WTC11 (cell line): Measurements from ENCODE around the gene CHIT1. TPM values are rescaled to one million over a fixed set of nuclear protein-coding genes. Genes with fewer than 3 reads are reported as not detected.
A peak's percentile ranks its signal among the peaks of the same experiment; 100 is the strongest.
"Not testable (repeated sequence)": the region's sequence is repeated elsewhere in the genome, so short reads cannot be mapped to it uniquely, and the experiment has no call there.

Experiments used
- ATAC-seq: fragments of 200-7000 bp; cut with Tn5 transposase; 2 replicates; pipeline ENCODE4 v1.10.0; 2021; ENCODE audit warnings: mild to moderate bottlenecking, moderate library complexity
- CTCF ChIA-PET: fragments of 300-600 bp; sonication (Branson Sonifier 250); formaldehyde crosslinking; loops from one replicate; lab custom pipeline; 2021; ENCODE audit warnings: antibody characterized with exemption; lab: Charles Lee
- POLR2A ChIA-PET: fragments of 350-600 bp; sonication (Branson Sonifier 250); formaldehyde crosslinking; loops from one replicate; lab custom pipeline; 2021; ENCODE audit warnings: antibody characterized with exemption; lab: Charles Lee
- DNase-seq: peaks from one replicate; pipeline ENCODE4 v3.0.0; 2021; ENCODE audit warnings: low spot score
- H3K27ac Mint-ChIP-seq: 2 replicates; pipeline ENCODE4 v1.8.0; 2021; ENCODE audit warnings: mixed read lengths
- H3K27me3 Mint-ChIP-seq: 2 replicates; pipeline ENCODE4 v1.8.0; 2021; ENCODE audit warnings: low read depth, mild to moderate bottlenecking, moderate library complexity, mixed read lengths
- H3K36me3 Mint-ChIP-seq: 2 replicates; pipeline ENCODE4 v1.8.0; 2021; ENCODE audit warnings: mixed read lengths
- H3K4me1 Mint-ChIP-seq: 2 replicates; pipeline ENCODE4 v1.8.0; 2022; ENCODE audit warnings: mixed read lengths
- H3K4me3 Mint-ChIP-seq: 2 replicates; pipeline ENCODE4 v1.8.0; 2021; ENCODE audit warnings: mild to moderate bottlenecking, moderate library complexity, mixed read lengths
- H3K9me3 Mint-ChIP-seq: 2 replicates; pipeline ENCODE4 v1.8.0; 2021; ENCODE audit warnings: mixed read lengths
- ATF1 ChIP-seq: sonication (generic); formaldehyde crosslinking; IDR thresholded peaks from 2 replicates; pipeline ENCODE4 v1.8.1; 2023; ENCODE audit warnings: mild to moderate bottlenecking, moderate library complexity, missing genetic modification reagents
- ETV6 ChIP-seq: sonication (generic); formaldehyde crosslinking; IDR thresholded peaks from 2 replicates; pipeline ENCODE4 v1.8.1; 2022; ENCODE audit warnings: mild to moderate bottlenecking, missing genetic modification reagents
- FOXK1 ChIP-seq: sonication (generic); formaldehyde crosslinking; IDR thresholded peaks from 2 replicates; pipeline ENCODE4 v1.8.0; 2022; ENCODE audit warnings: mild to moderate bottlenecking, moderate library complexity, missing genetic modification reagents
- FOXP1 ChIP-seq: sonication (generic); formaldehyde crosslinking; IDR thresholded peaks from 2 replicates; pipeline ENCODE4 v1.8.0; 2022; ENCODE audit warnings: missing genetic modification reagents, mild to moderate bottlenecking, moderate library complexity, borderline replicate concordance
- FOXP4 ChIP-seq: sonication (generic); formaldehyde crosslinking; IDR thresholded peaks from 2 replicates; pipeline ENCODE4 v1.8.0; 2022; ENCODE audit warnings: mild to moderate bottlenecking, missing genetic modification reagents
- JUN ChIP-seq: sonication (generic); formaldehyde crosslinking; IDR thresholded peaks from 2 replicates; pipeline ENCODE4 v1.8.0; 2023; ENCODE audit warnings: mild to moderate bottlenecking, missing genetic modification reagents
- MXD4 ChIP-seq: fragments of 250-450 bp; sonication (Bioruptor Pico); IDR thresholded peaks from 2 replicates; pipeline ENCODE4 v1.8.0; 2021; ENCODE audit warnings: mild to moderate bottlenecking, moderate library complexity, borderline replicate concordance
- NR2C2 ChIP-seq: sonication (generic); formaldehyde crosslinking; IDR thresholded peaks from 2 replicates; pipeline ENCODE4 v1.8.0; 2022; ENCODE audit warnings: mild to moderate bottlenecking, missing genetic modification reagents
- OVOL2 ChIP-seq: fragments of 250-450 bp; sonication (Bioruptor Pico); IDR thresholded peaks from 2 replicates; pipeline ENCODE4 v1.9.0; 2021; ENCODE audit warnings: mild to moderate bottlenecking, borderline replicate concordance
- PRDM15 ChIP-seq: sonication (generic); formaldehyde crosslinking; IDR thresholded peaks from 2 replicates; pipeline ENCODE4 v1.8.0; 2022; ENCODE audit warnings: missing genetic modification reagents
- TEAD1 ChIP-seq: sonication (generic); formaldehyde crosslinking; IDR thresholded peaks from 2 replicates; pipeline ENCODE4 v1.8.0; 2022; ENCODE audit warnings: mild to moderate bottlenecking, missing genetic modification reagents
- ZNF121 ChIP-seq: sonication (generic); formaldehyde crosslinking; IDR thresholded peaks from 2 replicates; pipeline ENCODE4 v1.8.0; 2023; ENCODE audit warnings: missing genetic modification reagents
- ZNF219 ChIP-seq: sonication (generic); formaldehyde crosslinking; IDR thresholded peaks from 2 replicates; pipeline ENCODE4 v1.8.0; 2023; ENCODE audit warnings: missing genetic modification reagents, mild to moderate bottlenecking, borderline replicate concordance
- ZNF423 ChIP-seq: fragments of 250-450 bp; sonication (Bioruptor Pico); IDR thresholded peaks from 2 replicates; pipeline ENCODE4 v2.1.2; 2022; ENCODE audit warnings: mild to moderate bottlenecking, moderate library complexity
- ZNF532 ChIP-seq: fragments of 250-450 bp; sonication (Bioruptor Pico); IDR thresholded peaks from 2 replicates; pipeline ENCODE4 v1.9.0; 2021; ENCODE audit warnings: mild to moderate bottlenecking, borderline replicate concordance
- ZSCAN18 ChIP-seq: fragments of 250-450 bp; sonication (Bioruptor Pico); IDR thresholded peaks from 2 replicates; pipeline ENCODE4 v2.1.2; 2022; ENCODE audit warnings: mild to moderate bottlenecking, moderate library complexity
- total RNA-seq: library from RNA; stranded (reverse); gene quantifications from 3 replicates; pipeline ENCODE4 v1.2.3, GENCODE V29; 2021
- TF ChIP-seq, protein P1 (sequence below): fragments of 250-450 bp; sonication (Bioruptor Pico); IDR thresholded peaks from 2 replicates; pipeline ENCODE4 v1.8.0; 2021; ENCODE audit warnings: mild to moderate bottlenecking
- TF ChIP-seq, protein P2 (sequence below): sonication (generic); formaldehyde crosslinking; IDR thresholded peaks from 2 replicates; pipeline ENCODE4 v1.8.1; 2023; ENCODE audit warnings: mild to moderate bottlenecking, moderate library complexity, missing genetic modification reagents
- TF ChIP-seq, protein P3 (sequence below): sonication (generic); formaldehyde crosslinking; IDR thresholded peaks from 2 replicates; pipeline ENCODE4 v1.8.1; 2022; ENCODE audit warnings: missing genetic modification reagents, borderline replicate concordance
- TF ChIP-seq, protein P4 (sequence below): sonication (generic); formaldehyde crosslinking; IDR thresholded peaks from 2 replicates; pipeline ENCODE4 v1.8.1; 2023; ENCODE audit warnings: mild to moderate bottlenecking, missing genetic modification reagents, moderate library complexity

CHIT1 gene
- total RNA-seq, 1 experiment from 2014 or later = 0.15 TPM

DNA sequence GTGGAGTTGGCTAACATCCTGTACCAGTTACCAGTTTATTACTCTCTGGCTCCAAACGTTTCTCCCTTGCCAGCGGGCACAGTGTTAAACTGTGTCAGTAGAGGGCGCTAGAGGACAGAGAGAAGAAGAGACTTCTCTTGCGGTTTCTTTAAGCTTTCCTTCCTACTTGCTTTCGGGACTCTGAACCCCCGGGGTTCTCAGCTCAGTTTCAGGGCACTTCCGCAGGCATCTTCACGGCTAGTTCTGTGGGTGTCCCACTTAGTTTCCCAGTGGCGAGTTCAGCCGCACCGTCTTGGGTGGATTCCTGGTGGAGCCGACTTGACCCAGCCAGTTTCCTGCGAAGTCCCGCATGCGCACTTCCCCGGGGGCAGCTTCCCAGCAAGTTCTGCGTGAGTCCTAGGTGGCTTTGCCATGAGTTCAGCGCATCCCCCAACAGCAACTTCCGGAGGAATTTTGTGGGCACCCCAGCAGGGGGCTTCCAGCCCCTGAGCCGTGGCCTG lies 37.9 kb upstream of the CHIT1 start (continued):
- TF ChIP-seq ZSCAN18 (CRISPR knock-in tag) (no peak), MXD4 (no peak), ZNF423 (CRISPR knock-in tag) (no peak), FOXP1 (no peak), NR2C2 (CRISPR knock-in tag) (no peak), PRDM15 (CRISPR knock-in tag) (no peak), ZNF121 (no peak), ATF1 (CRISPR knock-in tag) (no peak), ETV6 (no peak; the same call in 1 of the 2 replicates), FOXK1 (CRISPR knock-in tag) (peak; percentile 29; the same call in 1 of the 2 replicates), ZNF219 (CRISPR knock-in tag) (no peak), TEAD1 (no peak), JUN (CRISPR knock-in tag) (no peak), OVOL2 (CRISPR knock-in tag) (no peak), ZNF532 (no peak), FOXP4 (CRISPR knock-in tag) (no peak)
- TF ChIP-seq, protein P1, sequence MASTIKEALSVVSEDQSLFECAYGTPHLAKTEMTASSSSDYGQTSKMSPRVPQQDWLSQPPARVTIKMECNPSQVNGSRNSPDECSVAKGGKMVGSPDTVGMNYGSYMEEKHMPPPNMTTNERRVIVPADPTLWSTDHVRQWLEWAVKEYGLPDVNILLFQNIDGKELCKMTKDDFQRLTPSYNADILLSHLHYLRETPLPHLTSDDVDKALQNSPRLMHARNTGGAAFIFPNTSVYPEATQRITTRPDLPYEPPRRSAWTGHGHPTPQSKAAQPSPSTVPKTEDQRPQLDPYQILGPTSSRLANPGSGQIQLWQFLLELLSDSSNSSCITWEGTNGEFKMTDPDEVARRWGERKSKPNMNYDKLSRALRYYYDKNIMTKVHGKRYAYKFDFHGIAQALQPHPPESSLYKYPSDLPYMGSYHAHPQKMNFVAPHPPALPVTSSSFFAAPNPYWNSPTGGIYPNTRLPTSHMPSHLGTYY (CRISPR knock-in tag) = no peak
- TF ChIP-seq, protein P2, sequence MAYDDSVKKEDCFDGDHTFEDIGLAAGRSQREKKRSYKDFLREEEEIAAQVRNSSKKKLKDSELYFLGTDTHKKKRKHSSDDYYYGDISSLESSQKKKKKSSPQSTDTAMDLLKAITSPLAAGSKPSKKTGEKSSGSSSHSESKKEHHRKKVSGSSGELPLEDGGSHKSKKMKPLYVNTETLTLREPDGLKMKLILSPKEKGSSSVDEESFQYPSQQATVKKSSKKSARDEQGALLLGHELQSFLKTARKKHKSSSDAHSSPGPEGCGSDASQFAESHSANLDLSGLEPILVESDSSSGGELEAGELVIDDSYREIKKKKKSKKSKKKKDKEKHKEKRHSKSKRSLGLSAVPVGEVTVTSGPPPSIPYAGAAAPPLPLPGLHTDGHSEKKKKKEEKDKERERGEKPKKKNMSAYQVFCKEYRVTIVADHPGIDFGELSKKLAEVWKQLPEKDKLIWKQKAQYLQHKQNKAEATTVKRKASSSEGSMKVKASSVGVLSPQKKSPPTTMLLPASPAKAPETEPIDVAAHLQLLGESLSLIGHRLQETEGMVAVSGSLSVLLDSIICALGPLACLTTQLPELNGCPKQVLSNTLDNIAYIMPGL (CRISPR knock-in tag) = 0 out of 2 replicates have a peak, but pooled peaks have one; percentile 48
- TF ChIP-seq, protein P3, sequence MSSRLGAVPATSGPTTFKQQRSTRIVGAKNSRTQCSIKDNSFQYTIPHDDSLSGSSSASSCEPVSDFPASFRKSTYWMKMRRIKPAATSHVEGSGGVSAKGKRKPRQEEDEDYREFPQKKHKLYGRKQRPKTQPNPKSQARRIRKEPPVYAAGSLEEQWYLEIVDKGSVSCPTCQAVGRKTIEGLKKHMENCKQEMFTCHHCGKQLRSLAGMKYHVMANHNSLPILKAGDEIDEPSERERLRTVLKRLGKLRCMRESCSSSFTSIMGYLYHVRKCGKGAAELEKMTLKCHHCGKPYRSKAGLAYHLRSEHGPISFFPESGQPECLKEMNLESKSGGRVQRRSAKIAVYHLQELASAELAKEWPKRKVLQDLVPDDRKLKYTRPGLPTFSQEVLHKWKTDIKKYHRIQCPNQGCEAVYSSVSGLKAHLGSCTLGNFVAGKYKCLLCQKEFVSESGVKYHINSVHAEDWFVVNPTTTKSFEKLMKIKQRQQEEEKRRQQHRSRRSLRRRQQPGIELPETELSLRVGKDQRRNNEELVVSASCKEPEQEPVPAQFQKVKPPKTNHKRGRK (CRISPR knock-in tag) = no peak
- TF ChIP-seq, protein P4, sequence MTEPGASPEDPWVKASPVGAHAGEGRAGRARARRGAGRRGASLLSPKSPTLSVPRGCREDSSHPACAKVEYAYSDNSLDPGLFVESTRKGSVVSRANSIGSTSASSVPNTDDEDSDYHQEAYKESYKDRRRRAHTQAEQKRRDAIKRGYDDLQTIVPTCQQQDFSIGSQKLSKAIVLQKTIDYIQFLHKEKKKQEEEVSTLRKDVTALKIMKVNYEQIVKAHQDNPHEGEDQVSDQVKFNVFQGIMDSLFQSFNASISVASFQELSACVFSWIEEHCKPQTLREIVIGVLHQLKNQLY = no peak

- ATAC-seq, POLR2A ChIA-PET: not testable (repeated sequence)
- CTCF ChIA-PET = interaction anchor here (1.5 to 11.3 kb wide), 13 partner anchors 12 to 223 kb away, joined by 3 to 369 read pairs (median 19); partner anchors contain the start of genes BTG2, MYBPH, MYOG and PRELP
Observed at GRCh38 chr1:203266140-203266539, 36.7 kb upstream of the CHIT1 start.

More at GRCh38 chr1:203266140-203266539, 36.7 kb upstream of the CHIT1 start:
- H3K36me3 Mint-ChIP-seq, H3K4me3 Mint-ChIP-seq, H3K27ac Mint-ChIP-seq, DNase-seq, H3K9me3 Mint-ChIP-seq: not testable (repeated sequence)
- Mint-ChIP-seq H3K27me3 (peaks cover 12% of the 10 kb centered on the region), H3K4me1 (peaks cover 11% of the 10 kb centered on the region)
